Stimulated activated CD4-positive, alpha-beta T cell treated with anti-CD3 and anti-CD28 coated beads, Interleukin-1b, Interleukin-23, amount 100 ng/mL, for 24 hours (primary cell): ENCODE results near the gene AKAP8.
"Not testable (repeated sequence)": the region's sequence is repeated elsewhere in the genome, so short reads cannot be mapped to it uniquely, and the experiment has no call there.

Experiments
- DNase-seq, 4 experiments: peaks; one replicate each; pipeline ENCODE4 v3.0.0-alpha.2; 2020; ENCODE audit warnings: low read depth in 4 of 4, low spot score in 1 of 4

The AKAP8 gene

DNA sequence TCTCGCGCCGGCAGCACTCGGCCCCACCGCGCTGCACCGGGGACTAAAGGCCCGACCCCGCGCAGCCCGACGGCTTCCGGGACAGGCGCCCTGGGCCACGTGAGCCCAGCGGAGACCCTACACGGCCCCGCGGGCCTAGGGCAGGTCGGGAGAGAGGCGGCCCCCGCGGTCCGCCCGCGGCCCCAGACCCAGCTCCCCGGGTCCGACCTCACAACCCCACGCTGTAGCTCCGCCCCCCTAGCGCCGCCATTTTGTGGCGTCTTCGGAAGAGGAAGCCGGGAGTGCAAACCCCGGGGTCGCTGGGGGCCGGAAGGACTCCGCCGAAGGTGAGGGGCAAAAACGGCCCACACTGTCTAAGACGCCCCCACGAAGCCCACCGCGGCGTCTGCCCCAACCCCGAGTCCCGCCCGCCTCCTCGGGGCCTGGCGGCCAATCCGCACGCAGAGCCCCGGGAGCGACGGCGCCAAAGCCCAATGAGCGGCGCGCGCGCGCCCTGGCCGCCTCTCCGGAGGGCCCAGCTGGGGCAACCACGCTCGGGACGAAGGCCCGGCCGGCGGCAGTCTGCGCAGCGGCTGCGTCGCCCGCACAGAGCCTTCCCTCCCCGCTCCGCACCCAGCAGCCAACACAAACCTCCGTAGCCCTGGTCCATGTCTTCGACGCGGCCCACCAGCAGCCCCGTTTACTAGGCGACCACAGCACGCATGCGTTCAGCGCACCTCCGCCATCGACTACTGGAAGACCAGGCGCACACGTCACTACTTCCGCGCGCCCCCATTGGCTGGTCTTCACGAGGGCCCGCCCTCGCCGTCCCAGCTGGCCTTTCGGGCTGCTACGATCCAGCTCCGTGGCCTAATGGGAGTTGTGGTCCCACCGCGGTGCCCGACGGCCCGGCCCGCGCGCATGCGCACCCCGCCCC lies at the start of gene AKAP8:
AKAP8 (minus strand) TSS at position 705 of the 916 bp plus-strand sequence; CDS start at position 649, 56 bp downstream.
- DNase-seq = peak; percentile 93 to 96 (median 96)

DNA sequence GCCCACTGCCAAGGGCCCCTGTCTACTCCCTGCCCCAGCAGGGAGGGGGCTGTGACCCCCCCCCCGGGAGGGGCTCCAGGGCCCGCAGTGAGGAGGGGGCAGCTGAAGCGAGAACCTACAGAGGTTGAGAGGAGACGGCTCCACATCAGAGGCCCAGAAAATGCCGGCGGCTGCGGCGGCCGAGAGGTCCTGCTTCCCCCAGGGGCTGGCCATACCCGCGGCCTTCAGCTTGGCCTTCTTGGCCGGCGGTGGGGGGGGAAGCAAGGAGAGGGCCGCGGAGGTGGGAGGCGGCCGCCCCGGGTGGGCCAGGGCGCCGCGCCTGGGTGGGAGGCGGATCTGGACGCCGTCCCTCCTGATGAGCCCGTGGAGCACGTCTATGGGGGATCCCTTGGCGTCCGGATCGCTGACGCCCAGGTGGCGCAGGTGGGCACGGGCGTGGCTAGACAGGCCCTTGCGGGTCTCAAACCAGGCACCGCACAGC lies 48.4 kb upstream of the AKAP8 start:
- DNase-seq = no peak

DNA sequence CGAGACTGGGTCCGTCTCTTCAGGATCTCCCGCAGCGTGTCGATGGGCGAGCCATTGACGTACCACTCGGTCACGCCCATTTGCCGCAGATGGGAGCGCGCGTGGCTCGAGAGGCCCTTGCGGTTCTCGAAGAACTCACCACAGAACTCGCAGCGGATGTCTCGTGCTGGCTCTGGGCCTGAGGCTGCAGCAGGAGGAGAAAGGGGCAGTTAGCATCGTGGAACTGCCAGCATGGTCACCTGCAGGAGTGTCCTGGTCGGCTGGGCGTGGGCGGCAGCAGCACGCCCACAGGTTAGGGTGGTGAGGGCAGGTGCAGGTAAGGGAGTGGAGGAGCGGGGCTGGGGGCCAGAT lies 47.7 kb upstream of the AKAP8 start:
- no peak for DNase-seq

DNA sequence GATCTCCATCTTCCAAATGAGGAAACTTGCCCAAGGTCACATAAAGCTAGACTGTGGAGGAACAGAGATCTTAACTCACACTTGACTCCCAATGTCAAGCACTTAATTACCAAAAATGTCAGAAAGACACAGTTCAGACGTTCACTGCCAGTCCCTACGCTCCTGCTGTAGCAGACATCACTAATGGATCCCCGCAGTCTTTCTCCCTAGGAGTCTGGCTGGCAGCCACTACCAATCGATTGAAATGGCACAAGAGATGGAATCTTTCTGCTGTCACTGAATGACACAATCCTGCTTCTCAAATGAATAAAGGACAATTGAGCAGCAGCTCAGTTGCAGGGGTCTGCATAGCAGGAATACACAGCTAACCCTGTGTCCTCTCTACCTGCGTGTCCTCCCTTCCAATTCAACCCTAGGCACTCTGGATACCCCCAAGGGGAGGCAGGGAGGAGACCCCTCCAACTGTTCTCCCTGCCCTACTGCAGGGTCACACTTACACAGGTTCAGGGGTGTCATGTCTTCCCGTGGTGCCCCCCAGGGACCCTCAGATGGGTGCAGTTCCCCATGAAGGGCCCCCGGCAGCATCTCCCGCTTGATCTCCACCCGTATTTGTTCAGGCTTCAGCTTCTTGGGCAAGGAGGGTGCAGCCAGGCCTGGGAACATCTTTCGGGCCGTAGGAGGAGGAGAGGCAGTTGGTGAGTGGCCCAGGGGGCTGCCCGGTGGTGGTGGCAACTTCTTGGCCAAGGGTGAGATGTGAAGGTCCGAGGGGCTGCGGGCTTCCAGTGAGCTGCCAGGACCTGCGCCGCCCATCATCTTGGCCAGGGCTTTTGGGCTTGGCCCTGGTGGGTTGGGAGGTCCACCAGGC lies 47.1 kb upstream of the AKAP8 start:
- DNase-seq = no peak

DNA sequence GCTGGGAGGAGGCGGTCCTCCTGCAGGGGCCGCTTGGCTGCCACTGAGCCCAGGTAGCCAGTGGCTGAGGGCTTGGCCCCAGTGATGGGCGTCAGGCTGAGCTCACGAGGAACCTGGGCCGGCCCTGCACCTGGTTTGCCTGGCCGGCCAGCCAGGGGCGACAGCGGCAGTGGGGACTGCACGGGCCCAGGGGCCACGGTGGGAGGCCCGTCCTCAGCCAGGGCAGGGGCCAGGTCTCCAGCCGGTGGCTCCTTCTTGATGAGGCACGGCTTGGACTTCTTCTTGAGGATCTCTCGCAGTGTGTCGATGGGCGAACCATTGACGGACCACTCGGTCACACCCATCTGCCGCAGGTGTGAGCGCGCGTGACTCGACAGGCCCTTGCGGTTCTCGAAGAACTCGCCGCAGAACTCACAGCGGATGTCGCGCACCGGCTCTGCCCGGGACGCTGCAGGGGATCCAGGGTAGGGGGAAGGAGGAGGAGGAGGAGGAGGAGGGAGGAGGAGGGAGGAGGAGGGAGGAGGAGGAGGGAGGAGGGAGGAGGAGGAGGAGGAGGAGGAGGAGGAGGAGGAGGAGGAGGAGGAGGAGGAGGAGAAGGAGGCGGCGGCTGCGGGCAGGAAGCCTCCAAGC lies 45.8 kb upstream of the AKAP8 start:
- DNase-seq = no peak

DNA sequence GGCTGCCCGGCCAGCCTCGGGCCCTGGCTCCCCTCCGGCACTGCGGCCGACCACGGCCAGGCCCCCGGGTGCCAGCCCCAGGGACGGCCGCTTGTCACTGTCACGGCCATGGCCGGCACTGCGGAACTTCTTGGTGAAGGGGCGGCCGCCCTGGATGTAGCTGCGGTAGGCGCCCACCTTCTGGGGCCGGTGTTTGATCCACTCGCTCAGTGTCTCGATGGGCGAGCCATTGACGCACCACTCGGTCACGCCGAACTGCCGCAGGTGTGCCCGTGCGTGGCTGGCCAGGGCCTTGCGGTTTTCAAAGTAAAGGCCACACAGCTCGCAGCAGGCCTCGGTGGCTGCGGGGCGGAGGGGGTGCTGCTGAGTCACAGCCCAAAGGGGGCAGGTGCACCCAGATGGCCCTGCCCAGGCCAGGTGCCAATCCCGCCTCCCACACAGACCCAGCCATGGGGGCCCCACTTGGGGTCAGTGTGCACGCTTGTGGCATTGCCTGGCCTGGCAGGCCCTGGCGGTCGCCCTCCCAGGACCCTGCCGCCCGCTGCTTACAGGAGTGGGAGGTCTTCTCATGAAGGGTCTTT lies 45.2 kb upstream of the AKAP8 start:
- no peak for DNase-seq

DNA sequence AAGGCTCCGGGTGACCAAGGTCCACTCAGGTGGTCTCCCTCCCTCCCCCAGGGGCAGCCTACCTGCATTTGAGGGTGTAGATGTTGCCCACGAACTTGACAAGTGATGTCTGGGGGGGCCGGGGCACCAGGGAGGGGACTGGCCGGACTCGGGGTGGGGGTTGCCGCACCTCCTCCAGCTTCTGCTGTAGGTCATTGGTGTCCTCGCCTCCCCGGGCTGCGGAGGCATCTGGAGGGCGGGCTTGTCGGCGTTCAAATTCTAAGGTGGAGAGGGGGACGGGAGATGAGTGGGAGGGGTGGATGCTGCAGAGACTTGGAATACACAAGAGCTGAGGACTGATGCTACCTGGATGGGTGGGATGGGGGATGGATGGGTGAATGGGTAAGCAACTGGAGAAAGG lies 44.5 kb upstream of the AKAP8 start:
- no peak for DNase-seq

DNA sequence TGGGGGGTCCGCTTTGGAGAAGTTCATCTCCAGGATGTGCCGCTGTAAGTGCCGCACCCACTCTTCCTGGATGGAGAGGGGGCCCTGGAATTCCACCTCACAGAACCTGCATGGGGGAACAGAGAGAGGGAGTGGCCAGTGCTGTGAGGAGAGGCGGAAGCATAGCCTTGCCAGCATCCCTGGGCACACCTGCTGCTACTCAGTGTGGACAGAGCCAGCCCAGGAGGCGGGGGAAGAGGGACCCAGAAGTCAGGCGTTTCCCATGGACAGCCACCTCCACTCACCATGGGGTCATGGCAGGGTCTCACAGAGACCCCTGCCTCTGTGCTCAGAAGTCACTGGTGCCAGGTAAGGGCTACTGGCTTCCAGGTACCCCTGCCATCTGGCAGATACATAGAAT lies 43.5 kb upstream of the AKAP8 start:
- DNase-seq = no peak

DNA sequence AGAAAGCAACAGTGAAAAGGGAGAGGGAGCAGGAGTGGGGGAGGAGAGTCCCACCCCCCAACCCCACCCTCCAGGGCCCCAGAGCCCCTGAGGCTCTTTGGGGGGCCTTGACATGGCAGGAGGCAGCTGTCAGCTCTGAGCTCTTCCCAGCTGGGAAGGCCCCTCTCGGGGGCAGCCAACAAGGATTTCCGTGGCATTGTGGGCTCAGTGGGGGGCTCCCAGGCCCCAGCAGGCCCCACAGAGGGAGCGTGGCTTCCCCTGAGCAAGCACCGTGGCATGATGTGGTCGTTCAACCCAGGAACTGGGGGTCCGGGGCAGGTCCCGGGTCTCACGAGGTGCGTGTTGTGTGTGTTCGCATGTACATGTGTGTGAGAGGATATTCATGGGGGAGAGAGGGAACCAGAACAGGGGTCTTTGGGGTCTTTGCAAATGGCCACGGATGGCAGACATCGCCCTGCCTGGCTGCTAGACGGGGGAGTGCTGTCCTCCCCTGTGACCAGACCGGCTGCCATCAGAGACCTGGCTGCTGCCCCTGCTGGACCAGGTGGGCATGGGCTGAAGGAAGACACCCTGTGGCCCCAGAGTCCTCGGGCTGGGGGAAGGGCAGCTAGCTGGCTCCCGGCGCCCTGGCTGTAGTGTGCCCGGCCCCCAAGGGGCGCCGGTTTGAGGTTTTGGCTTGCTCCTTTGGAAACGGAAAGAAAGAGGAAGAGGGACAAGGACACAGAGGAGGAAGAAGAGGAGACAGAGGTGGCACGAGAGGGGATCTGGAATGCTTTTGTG lies 42.9 kb upstream of the AKAP8 start:
- no peak for DNase-seq

DNA sequence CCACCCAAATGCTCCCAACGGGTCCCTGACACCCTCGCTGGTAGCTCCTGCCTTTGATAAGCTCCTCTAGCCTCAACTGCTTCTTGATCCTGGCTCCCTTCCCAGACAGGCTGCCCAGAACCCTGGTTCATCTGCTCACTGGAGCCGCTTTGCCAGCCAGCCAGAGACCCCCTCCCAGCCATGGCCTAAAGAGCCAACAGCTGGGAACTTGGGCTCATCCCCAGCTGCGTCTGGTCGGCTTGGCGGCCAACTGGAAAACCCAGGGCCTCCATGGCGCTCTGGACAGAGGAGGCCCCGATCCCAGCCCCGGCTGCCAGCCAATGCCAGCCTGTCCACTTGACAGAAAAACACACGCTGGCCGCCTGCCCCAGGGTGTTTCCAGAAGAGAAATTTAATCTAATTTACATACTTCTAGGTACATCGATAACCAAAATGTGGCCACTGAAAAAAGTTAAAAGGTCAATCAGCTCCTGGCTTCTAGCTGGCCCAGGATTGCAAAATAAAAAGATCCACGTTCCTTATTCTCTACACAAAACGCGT lies 42.2 kb upstream of the AKAP8 start:
- no peak for DNase-seq

DNA sequence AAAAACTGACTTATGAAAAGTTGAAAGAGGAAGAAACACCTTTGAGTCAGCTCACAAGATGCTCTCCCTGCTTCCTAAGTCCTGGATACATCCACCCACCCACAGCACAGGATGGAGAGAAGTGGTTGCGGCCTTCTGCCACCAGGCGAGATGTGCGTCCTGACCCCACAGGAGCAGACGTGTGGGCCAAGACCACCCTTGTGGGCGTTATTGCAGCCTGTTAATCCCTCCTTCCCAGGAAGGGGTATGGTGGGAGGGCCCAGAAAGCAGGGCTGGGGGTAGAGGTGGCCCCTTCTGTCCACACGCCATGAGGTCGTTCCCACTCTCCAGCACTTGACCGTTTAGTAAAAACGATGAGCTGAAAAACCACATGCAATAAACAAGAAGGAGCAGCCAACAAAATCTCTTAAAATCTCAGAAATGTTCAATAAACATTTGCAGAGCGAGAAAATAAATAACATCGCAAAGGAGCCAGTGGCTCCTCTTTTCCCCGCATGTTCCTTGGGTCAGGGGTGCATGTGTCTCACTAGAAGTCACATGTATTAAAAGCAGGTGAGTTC lies 41.6 kb upstream of the AKAP8 start:
- DNase-seq = no peak

DNA sequence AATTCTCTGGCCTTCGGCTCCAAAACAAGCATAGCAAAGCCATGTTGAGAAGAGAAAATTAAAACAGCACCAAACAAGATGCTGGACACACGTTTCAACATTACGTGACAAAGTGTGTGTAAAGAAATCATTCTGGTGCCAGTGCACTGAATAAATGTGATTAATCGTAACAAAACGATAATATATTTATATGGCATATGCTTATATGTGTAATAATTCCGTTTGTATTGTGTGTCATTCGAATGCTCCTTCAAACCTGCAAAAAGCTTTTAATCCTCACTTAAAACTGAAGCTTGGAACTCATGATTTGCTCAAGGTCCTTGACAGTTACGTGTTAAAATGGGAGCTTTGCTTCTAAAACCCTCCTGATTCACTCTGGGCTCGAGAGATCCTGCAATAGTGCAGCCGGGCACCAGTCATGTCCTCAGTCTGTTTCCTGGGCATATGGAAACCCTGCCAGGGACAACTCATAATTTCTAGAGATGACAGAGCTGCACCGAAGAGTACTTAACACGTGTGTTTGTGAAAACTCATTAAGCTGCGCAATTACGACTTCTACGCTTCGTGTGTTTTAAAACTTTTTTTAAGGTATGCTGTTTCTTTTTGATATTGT lies 39.9 kb upstream of the AKAP8 start:
- no peak for DNase-seq

DNA sequence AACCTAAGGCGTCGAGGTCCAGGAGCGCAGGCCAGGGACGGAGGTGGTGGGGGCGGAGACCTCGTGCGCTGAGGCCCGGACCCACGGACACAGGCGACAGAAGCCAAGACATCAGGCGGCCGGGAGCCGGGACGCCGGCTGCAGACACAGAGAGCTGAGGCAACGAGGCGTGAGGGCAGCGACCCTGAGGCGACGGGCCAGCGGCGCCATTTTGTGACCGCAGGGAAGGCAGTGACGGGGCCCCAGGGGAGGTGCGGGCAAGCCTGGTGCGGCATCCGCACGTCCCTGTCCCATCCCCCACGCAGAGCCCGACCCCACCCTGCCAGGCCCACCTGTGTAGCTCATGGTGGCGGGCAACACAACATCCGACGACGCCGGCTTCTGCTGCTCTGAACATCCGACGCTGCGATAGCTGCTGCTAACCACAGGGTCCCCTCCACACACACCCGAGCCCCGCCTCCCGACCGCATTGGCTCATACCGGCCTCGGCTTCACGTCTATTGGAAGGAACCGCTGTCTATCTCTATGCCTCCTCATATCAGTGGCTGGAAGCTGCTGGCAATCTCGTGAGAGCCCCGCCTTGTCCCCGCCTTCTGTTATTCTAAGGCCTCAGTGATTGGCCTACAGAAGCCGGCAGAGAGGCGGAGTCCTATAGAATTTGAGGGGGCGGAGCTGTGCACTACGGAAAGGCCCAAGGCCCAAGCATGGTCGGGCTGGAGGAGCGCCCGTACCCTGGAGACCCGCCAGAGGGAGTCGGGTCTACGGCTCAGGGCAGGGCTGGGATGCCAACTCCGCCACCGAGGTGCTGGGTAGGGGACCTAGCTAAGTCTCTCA lies 39.2 kb upstream of the AKAP8 start, which contains the start of gene AKAP8L:
AKAP8L (minus strand) TSS at position 410 of the 834 bp plus-strand sequence; CDS start at position 345, 65 bp downstream.
- peak; percentile 90 to 99 (median 92) for DNase-seq

DNA sequence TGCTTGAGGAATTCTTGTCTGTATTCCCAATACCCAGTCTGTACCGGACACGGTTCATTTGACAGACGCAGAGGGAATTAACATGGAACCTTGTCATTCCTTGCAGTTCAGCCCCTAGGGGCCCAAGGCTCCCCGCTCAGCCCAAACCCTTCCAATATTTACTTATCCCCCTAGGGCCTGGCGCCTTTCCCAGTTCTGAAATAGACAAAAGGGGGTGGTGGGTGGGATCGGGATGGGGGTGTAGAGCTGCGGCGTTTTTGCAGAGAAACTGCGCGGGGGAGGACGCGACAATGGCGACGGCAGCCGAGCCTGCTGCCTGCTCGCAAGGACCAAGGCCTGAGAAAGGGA lies 38.6 kb upstream of the AKAP8 start:
- no peak for DNase-seq

DNA sequence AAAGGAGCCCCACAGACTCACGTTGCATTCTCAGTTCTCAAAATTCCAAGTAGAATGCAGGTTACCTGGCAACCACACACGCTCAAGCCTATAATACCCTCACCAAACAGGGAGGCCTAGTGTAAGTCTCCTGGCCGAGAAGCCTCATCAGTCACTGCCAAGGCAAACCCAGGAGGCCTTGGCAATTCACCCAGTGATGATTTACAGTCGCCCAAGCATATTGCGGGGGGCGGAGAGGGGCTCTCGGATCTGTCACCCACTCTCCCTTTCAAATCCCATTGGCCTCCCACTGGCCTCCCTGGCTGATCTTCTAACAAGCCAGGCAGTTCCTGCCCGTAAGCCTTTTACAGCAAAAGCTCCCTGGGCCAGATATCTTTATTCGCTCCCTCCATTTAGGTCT lies 38.1 kb upstream of the AKAP8 start:
- DNase-seq = no peak

DNA sequence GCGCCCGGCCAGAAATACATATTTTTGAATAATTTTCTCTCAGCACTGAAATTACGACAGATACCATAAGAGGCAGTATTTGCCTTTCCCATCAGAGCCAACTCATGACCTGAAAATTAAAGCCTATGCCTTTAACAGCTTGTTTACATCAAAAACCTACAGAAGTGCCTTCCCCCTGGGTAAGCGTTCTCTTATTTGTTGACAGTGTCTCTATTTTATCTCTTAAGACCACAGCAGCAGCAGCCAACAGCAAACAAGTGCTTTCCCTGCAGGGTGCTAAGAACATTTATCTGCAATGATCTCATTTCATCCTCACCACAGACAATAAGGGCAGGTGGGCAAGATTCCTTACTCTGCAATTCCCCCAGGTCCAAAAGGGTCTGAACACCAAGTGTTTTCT lies 33.2 kb upstream of the AKAP8 start:
- no peak for DNase-seq

DNA sequence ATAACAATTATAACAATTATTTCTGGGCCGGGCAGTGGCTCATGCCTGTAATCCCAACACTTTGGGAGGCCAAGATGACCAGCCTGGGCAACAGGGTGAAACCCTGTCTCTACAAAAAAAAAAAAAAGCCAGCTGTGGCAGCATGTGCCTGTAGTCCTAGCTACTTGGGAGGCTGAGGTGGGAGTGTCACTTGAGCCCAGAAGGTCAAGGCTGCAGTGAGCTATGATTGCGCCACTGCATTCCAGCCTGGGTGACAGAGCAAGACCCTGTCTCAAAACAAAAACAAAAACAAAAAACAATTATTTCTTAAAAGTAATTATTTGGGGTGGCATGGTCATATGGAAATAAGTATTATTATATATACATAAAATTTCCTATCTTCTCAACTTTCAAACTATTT lies 31.8 kb upstream of the AKAP8 start:
- not testable (repeated sequence) for DNase-seq

DNA sequence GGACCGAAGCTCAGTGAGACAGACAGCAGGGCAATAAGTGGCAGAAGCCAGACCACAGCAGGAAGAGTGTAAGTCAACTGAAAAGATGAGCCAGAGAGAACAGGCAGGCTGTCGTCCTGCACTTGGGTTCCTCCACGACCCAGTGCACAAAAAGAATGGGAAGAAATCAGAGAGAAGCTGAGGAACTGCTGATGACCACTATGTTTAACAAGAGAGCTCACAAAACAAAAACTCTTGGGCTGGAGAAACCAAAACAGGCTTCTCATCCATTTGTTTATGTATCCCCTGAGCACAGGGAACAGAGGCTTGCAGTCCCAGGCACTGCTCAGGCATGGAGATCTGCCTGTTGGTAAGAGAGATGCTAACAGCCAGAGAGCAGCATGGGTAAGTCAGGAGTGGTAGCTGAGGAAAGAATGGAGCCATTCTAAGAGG lies 25.2 kb upstream of the AKAP8 start:
- DNase-seq = no peak
